ENCODE results near the gene ROGDI.

The ROGDI gene

DNA sequence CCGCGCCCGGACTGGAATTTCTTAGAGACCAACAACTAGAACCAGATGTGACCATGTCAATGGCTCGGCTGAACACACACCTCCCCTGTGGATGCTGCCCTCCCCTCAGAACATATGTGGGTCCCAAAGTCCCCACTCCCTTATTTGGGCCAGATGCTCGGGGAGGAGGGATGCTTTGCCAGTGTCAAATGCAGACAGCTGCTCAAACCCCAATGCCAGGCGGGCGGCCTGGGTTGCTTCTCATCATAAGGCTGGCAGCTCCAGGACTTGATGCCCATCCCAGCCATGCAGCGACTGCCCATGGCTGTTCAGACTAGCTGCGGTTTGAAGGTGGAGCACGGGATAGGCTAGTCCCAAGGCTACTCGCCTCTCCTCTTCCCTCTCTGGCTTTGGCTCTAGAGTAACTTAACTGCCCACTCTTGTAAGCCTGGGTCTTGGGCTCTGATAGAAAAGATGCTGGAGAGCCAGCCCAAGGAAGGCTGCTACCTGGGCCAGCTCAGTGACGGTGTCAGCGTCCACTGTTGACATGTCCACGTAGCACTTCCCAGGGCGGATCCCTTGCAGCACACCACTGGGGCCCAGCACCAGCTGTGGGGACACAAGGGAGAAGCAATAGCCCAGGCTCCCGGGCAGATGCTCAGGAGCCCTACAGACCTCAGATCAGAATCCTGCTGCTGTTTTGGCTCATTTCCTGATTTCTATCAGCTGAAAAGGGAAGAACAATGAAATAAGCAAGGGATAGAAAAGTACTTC lies 11.0 kb upstream of the ROGDI start:
- no peak for DNase-seq

DNA sequence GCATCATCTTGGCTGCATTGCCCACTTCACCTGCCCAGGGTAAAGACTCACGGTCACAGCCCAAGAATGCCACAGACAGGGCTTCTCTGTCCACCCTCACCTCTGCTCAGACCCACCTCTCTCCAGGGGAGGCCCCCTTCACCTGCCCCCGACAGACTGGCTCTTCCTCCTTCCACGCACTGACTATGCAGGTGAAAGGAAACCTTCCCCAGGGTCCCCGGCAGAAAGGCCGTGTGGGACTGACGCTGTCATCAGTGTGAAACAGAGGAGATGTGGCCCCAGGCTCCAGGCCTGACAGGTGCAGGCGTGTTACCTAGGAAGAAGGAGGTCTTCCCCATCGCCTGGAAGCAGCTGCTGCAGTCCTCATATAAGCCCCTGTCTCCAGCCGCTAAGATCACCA lies 9.3 kb upstream of the ROGDI start:
- no peak for DNase-seq

GRCh38 chr16:4811242-4811641 lies 8.8 kb upstream of the ROGDI start:
- DNase-seq: no peak

- DNase-seq: no peak
These were observed 3.8 kb upstream of the ROGDI start for GRCh38 chr16:4806280-4806679.

DNA sequence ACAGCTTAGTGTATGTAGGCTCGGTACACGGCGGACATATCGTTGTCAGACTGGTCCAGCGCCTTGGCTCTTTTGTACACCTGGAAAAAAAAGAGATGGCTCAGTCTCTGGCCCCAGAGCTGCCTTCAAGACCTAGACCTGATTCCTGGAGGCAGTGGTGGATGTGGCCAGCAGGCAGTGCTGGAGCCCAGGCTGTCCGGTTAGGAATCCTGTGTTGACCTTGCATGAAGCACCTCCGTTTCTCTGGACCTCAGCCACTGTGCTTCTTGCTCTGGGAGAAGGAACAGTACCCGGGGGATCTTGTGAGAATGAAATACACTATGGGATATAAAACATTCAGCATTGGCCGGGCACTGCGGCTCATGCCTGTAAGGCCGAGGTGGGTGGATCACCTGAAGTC lies 2.8 kb upstream of the ROGDI start:
- no peak for DNase-seq

- DNase-seq: no peak
These were observed 1.7 kb upstream of the ROGDI start for GRCh38 chr16:4803898-4804762.

- DNase-seq: no peak
These were observed 990 bp upstream of the ROGDI start for GRCh38 chr16:4803401-4803844.

GRCh38 chr16:4802659-4803287 lies 340 bp upstream of the ROGDI start:
- peak; percentile 80 for DNase-seq

GRCh38 chr16:4801051-4801961 lies 1.1 kb downstream of the ROGDI start:
- DNase-seq: no peak

DNA sequence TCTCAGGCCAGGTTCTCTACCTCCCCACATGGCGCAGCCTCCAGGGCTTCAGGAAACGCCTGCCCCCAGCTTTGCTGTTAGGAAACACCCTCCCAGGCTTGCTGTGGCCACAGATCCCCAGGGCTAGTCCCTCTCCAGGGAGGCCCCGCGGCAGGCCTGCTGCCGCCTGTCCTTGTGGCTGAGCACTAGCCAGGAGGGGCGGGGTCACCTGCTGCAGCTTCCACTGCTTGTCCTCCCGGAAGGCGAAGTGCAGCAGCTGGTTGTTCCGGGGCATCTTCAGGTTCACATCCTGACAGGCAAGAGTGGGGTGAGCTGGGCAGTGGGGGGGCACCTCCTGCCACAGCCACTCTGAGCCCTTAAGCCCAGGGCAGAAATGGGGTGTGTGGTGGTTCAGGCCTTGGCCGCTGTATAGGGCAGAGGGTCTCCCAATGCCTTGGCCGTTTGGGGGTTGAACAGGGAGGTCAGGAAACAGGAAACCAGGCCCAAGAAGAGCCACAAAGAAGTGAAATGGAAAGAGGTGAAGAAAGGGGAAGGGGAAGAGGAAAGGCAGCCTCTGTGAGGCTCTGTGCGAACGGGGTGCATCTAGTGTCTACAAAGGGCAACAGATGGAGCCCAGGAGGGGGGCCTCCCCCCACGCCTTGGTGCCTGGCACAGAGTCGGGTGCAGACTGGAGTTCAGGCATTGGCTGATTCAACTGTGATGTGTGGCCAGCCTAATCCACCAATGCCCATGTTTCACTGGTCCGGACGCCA lies 2.0 kb downstream of the ROGDI start:
- peak; percentile 65 for DNase-seq

- DNase-seq: no peak
These were observed 3.1 kb downstream of the ROGDI start for GRCh38 chr16:4799171-4799855.

DNA sequence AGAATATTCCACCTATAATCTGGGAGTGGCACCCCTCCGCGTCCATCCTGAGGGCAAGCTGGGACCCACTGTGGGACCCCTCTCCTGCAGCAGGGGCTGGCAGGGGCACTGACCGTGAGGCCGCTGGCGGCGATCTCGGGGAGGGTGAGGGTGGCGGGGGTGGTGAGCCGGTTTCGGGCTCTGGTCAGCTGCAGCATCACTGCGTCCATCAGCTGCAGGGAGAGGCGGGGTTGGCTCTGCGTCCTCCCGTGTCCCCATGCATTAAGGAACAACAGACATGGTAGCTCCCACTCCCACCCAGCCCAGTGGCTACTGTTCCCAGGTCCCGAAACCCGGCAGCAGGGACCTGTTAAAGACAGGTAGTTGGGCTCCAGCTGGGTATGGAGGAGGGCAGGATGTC lies 4.0 kb downstream of the ROGDI start:
- no peak for DNase-seq

- no peak for DNase-seq
These were observed 4.6 kb downstream of the ROGDI start for GRCh38 chr16:4797805-4798252.

GRCh38 chr16:4796982-4797804 lies 5.2 kb downstream of the ROGDI start:
- no peak for DNase-seq

DNA sequence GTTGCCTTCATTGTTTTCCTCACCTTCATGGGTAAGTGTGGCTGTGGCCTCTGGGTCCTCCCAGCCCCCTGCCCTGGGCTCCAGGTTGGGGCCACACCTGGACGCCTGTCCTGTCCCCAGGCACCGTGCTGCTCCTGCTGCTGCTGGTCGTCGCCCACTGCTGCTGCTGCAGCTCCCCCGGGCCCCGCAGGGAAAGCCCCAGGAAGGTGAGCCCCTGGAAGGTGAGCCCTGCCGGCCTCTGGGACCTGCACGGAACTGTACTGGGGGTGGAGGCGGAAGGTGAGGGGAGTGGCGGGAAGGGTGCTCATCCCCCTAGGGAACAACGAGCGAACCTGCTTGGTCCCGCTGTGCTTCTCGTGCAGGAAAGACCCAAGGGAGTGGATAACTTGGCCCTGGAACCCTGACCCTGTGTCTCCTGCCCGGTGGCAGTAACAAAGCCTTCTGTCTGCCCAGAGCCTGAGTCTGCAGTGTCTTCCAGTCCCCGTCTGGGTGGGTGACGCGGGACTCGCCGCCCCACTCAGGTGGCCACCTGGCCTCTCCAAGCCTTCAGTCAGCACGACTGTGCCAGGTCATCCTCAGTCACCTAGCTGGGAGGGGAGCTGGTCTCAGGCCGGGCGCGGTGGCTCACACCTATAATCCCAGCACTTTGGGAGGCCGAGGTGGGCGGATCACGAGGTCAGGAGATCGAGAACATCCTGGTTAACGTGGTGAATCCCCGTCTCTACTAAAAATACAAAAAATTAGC lies 6.4 kb downstream of the ROGDI start:
- DNase-seq: no peak

DNA sequence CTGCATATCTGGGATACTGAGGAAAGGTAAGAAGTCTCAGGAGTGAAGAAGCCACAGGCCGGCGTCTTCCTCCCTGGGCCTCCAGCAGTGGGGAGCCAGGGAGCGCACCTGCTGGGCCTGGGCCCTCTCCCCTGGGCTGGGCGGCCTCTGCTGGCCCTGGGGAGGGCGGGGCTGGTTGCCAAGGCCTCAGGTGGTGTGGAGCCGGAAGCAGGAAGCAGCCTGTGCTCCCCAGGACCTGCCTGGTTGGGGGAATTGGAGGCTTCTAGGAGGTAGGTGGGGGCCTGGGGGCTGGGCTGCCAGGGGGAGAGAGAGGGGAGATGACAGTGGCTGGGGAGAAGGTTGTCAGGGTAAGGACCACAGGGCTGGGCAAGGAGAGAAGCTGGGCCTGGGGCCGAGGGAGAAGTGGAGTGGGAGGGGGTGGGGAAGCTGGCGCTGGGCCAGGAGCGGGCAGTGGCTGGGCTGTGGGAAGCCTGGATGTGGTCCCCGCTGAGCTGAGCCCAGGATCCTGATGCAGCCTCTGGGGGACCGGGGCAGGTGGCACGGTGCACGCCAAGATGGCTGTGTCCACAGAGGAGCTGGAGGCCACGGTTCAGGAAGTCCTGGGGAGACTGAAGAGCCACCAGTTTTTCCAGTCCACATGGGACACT lies 7.1 kb downstream of the ROGDI start, which contains the start of gene SMIM22:
Gene SMIM22, plus strand, starts transcription at position 189 of the 647 bp plus-strand sequence. Its CDS starts 366 bp downstream, at position 555.
- DNase-seq: no peak

GRCh38 chr16:4792951-4793513 lies 9.4 kb downstream of the ROGDI start:
- DNase-seq: no peak

- DNase-seq: no peak
These were observed 11.6 kb downstream of the ROGDI start for GRCh38 chr16:4790871-4791270.
